HG03460 (cell line): Measurements from ENCODE around the gene DOCK4.

Experiments used
- ATAC-seq: cut with Tn5 transposase; IDR thresholded peaks from one replicate; pipeline ENCODE4 v1.9.1; 2021; ENCODE audit not compliant: unreplicated experiment

Gene DOCK4

GRCh38 chr7:111694376-111694775, 511.8 kb downstream of the DOCK4 start:
- ATAC-seq, result no peak

GRCh38 chr7:111690364-111691111, 515.7 kb downstream of the DOCK4 start:
- no peak for ATAC-seq

- no peak for ATAC-seq
Measured at GRCh38 chr7:111685349-111685748, 520.9 kb downstream of the DOCK4 start.

GRCh38 chr7:111682588-111683340, 523.4 kb downstream of the DOCK4 start:
- ATAC-seq, result no peak

GRCh38 chr7:111681242-111681641, 525.0 kb downstream of the DOCK4 start:
- ATAC-seq, result no peak

- no peak for ATAC-seq
Measured at GRCh38 chr7:111678986-111679385, 527.2 kb downstream of the DOCK4 start.

- ATAC-seq, result no peak
Measured at GRCh38 chr7:111678281-111678680, 527.9 kb downstream of the DOCK4 start.

- ATAC-seq, result no peak
Measured at GRCh38 chr7:111677848-111678247, 528.4 kb downstream of the DOCK4 start.

- ATAC-seq, result no peak
Measured at GRCh38 chr7:111676811-111677210, 529.4 kb downstream of the DOCK4 start.
